Keratinocyte (primary cell): ENCODE measurements around the gene ADM5. TPM values are rescaled to one million over a fixed set of nuclear protein-coding genes. Genes with fewer than 3 reads are reported as not detected.

Experiments used
- DNase-seq: peaks from one replicate; pipeline ENCODE4 v3.0.0-alpha.2; 2011; ENCODE audit warnings: low read depth, missing footprints, low spot score
- FAIRE-seq: peaks from 2 replicates; lab custom pipeline; 2011; peaks lifted over from hg19 to GRCh38; lab: Jason Lieb, UNC
- H2AFZ ChIP-seq: 2 replicates; pipeline ENCODE4 v1.6.0; 2012; ENCODE audit warnings: low read length, control low read depth, inconsistent platforms; ENCODE audit not compliant: control insufficient read depth
- H3K27ac ChIP-seq: 2 replicates; pipeline ENCODE4 v1.5.1; 2011; ENCODE audit warnings: low read length; ENCODE audit not compliant: control insufficient read depth, insufficient read depth
- H3K27me3 ChIP-seq: 3 replicates; pipeline ENCODE4 v1.6.0; 2011; ENCODE audit warnings: low read length; ENCODE audit not compliant: control insufficient read depth, insufficient read depth; ENCODE audit errors: extremely low read depth
- H3K36me3 ChIP-seq, 2 experiments: 2 replicates in 1 of 2; 3 replicates in 1 of 2; pipeline ENCODE4 v1.5.1; 2011; ENCODE audit warnings: low read length in 2 of 2, mild to moderate bottlenecking in 1 of 2; ENCODE audit not compliant: control insufficient read depth in 2 of 2, insufficient read depth in 2 of 2; ENCODE audit errors: extremely low read depth in 1 of 2
- H3K4me1 ChIP-seq: 3 replicates; pipeline ENCODE4 v1.5.1; 2011; ENCODE audit warnings: low read length; ENCODE audit not compliant: control insufficient read depth, insufficient read depth; ENCODE audit errors: extremely low read depth
- H3K4me2 ChIP-seq: 3 replicates; pipeline ENCODE4 v1.6.0; 2011; ENCODE audit warnings: low read depth, low read length; ENCODE audit not compliant: control insufficient read depth, insufficient read depth; ENCODE audit errors: extremely low read depth
- H3K4me3 ChIP-seq, 3 experiments: fragments of 200-600 bp in 1 of 3; sonication (generic) in 1 of 3; 2 replicates in 2 of 3; 3 replicates in 1 of 3; pipeline ENCODE4 v1.5.1; 2011 to 2016; ENCODE audit warnings: low read length in 3 of 3, mild to moderate bottlenecking in 3 of 3, control low read depth in 2 of 3, inconsistent platforms in 1 of 3, low read depth in 1 of 3, mixed read lengths in 1 of 3, mixed run types in 1 of 3, moderate library complexity in 1 of 3; ENCODE audit not compliant: control insufficient read depth in 2 of 3, insufficient read depth in 2 of 3; ENCODE audit errors: extremely low read depth in 1 of 3
- H3K79me2 ChIP-seq: 2 replicates; pipeline ENCODE4 v1.6.0; 2012; ENCODE audit warnings: low read length; ENCODE audit not compliant: control insufficient read depth, insufficient read depth
- H3K9ac ChIP-seq: 3 replicates; pipeline ENCODE4 v1.6.0; 2011; ENCODE audit warnings: low read length; ENCODE audit not compliant: control insufficient read depth, insufficient read depth; ENCODE audit errors: extremely low read depth
- H3K9me1 ChIP-seq: 3 replicates; pipeline ENCODE4 v1.6.0; 2011; ENCODE audit warnings: low read length; ENCODE audit not compliant: control insufficient read depth, insufficient read depth; ENCODE audit errors: extremely low read depth
- H3K9me3 ChIP-seq: 2 replicates; pipeline ENCODE4 v1.5.1; 2012; ENCODE audit warnings: low read depth, low read length; ENCODE audit not compliant: control insufficient read depth
- H4K20me1 ChIP-seq: 3 replicates; pipeline ENCODE4 v1.6.0; 2011; ENCODE audit warnings: low read length; ENCODE audit not compliant: control insufficient read depth, insufficient read depth; ENCODE audit errors: extremely low read depth
- CTCF ChIP-seq, 3 experiments: IDR thresholded peaks in 1 of 3; conservative IDR thresholded peaks in 1 of 3; optimal IDR thresholded peaks in 1 of 3; 2 replicates in 2 of 3; 3 replicates in 1 of 3; pipeline versions ENCODE3 to v1.5.1; 2011; ENCODE audit warnings: low read length in 3 of 3, mild to moderate bottlenecking in 3 of 3, moderate library complexity in 2 of 3, control low read depth in 1 of 3, inconsistent platforms in 1 of 3; ENCODE audit not compliant: insufficient read depth in 2 of 3; ENCODE audit errors: extremely low read depth in 1 of 3
- EZH2 ChIP-seq: IDR thresholded peaks from one replicate; pipeline ENCODE4 v1.6.1; 2012; ENCODE audit warnings: inconsistent platforms, mild to moderate bottlenecking, low read length, moderate library complexity
- dilution Hi-C: fragments of 300-500 bp; cut with MboI; formaldehyde crosslinking; loops from one replicate; pipeline ENCODE4 v1.7.0; 2020; ENCODE audit warnings: low sequenced_read_pairs; ENCODE audit not compliant: extremely low pct_ligation_motif_present
- polyA plus RNA-seq, 5 experiments: library from polyadenylated mRNA; depleted of rRNA in 3 of 5; stranded (reverse) in 3 of 5; stranded (forward) in 1 of 5; unstranded in 1 of 5; fragments of >200 nt; gene quantifications; 1 replicate in 1 of 5; 2 replicates in 3 of 5; 3 replicates in 1 of 5; pipeline versions ENCODE4 v1.2.1 to v1.2.3, GENCODE V29; 2011 to 2012; ENCODE audit warnings: missing spikeins in 2 of 5, low read depth in 1 of 5, low replicate concordance in 1 of 5

ADM5 gene
- polyA plus RNA-seq, 1 donor (not counting 4 experiments of a cell fraction or from before 2014, with no cell fraction given) = 0.73 TPM

GRCh38 chr19:49672131-49672919, 17.1 kb upstream of the ADM5 start:
- H3K9me3 ChIP-seq = no peaks in the 10 kb centered on the region
- H3K79me2 ChIP-seq = peaks cover 5% of the 10 kb centered on the region
- H3K9ac ChIP-seq = no peak overlapping the region
- dilution Hi-C loops = no loop called here
- DNase-seq (no peak), FAIRE-seq (no peak)
- no peaks in the 10 kb centered on the region for H3K9me1 ChIP-seq
- peaks cover 0 to 5% of the 10 kb centered on the region in 2 experiments for H3K36me3 ChIP-seq
- no peaks in the 10 kb centered on the region for H4K20me1 ChIP-seq
- TF ChIP-seq EZH2 (no peak), CTCF (optimal IDR thresholded peaks at IDR 0.05 in 1 of 3, IDR thresholded peaks at IDR 0.05 in 1 of 3, conservative IDR thresholded peaks at IDR 0.05 in 1 of 3; ENCODE audit: extremely low read depth in 1 of 3, insufficient read depth in 2 of 3, low read length in 3 of 3) (peak; percentile 88 to 99 (median 91))
- H3K4me2 ChIP-seq = no peak overlapping the region
- H3K4me3 ChIP-seq = peak overlapping the region in 1 of 3 experiments; percentile 34
- peak overlapping the region; percentile 75 for H2AFZ ChIP-seq
- H3K27me3 ChIP-seq = no peaks in the 10 kb centered on the region
- no peaks in the 10 kb centered on the region for H3K4me1 ChIP-seq
- H3K27ac ChIP-seq = no peak overlapping the region

GRCh38 chr19:49676136-49676783, 13.1 kb upstream of the ADM5 start:
- no peaks in the 10 kb centered on the region for H3K9me3 ChIP-seq
- peaks cover 22% of the 10 kb centered on the region for H4K20me1 ChIP-seq
- no peaks in the 10 kb centered on the region for H3K9me1 ChIP-seq
- DNase-seq (peak; percentile 88), FAIRE-seq (peak; percentile 70)
- peaks cover 40% of the 10 kb centered on the region for H3K79me2 ChIP-seq
- H3K4me3 ChIP-seq = peak overlapping the region; percentile 36 to 80 (median 62)
- TF ChIP-seq CTCF (optimal IDR thresholded peaks at IDR 0.05 in 1 of 3, IDR thresholded peaks at IDR 0.05 in 1 of 3, conservative IDR thresholded peaks at IDR 0.05 in 1 of 3; ENCODE audit: extremely low read depth in 1 of 3, insufficient read depth in 2 of 3, low read length in 3 of 3) (no peak), EZH2 (no peak)
- peak overlapping the region; percentile 92 for H3K4me2 ChIP-seq
- H3K36me3 ChIP-seq = peaks cover 8 to 10% of the 10 kb centered on the region in 2 experiments
- peak overlapping the region; percentile 99 for H3K27ac ChIP-seq
- dilution Hi-C loops = no loop called here
- peak overlapping the region; percentile 99 for H2AFZ ChIP-seq
- H3K9ac ChIP-seq = peak overlapping the region; percentile 93
- peaks cover 24% of the 10 kb centered on the region for H3K4me1 ChIP-seq
- no peaks in the 10 kb centered on the region for H3K27me3 ChIP-seq
